ENCODE data around the gene COLGALT1.
A peak's percentile ranks its signal among the peaks of the same experiment; 100 is the strongest.
"Not testable (repeated sequence)": the region's sequence is repeated elsewhere in the genome, so short reads cannot be mapped to it uniquely, and the experiment has no call there.

Gene COLGALT1

GRCh38 chr19:17554968-17555479 is 425 bp upstream of the COLGALT1 start:
- H3K27me3 ChIP-seq = no peaks in the 10 kb centered on the region
- peaks cover 32% of the 10 kb centered on the region for H4K20me1 ChIP-seq
- peak overlapping the region; percentile 94 for H3K27ac ChIP-seq
- peaks cover 78% of the 10 kb centered on the region for H3K4me1 ChIP-seq
- TF ChIP-seq Cebpa-rat (IDR thresholded peaks at IDR 0.05) = no peak
- H3K9me3 ChIP-seq = no peaks in the 10 kb centered on the region
- peak overlapping the region; percentile 92 for H3K4me3 ChIP-seq
- H3K4me2 ChIP-seq = peak overlapping the region; percentile 87
- H3K36me3 ChIP-seq = peaks cover 44% of the 10 kb centered on the region
- H3K9ac ChIP-seq = peak overlapping the region; percentile 95; the same call in 1 of the 2 replicates

- TF ChIP-seq Cebpa-rat (IDR thresholded peaks at IDR 0.05) = no peak
These were observed 722 bp downstream of the COLGALT1 start for GRCh38 chr19:17555929-17556813.

GRCh38 chr19:17556995-17557394 is 1.5 kb downstream of the COLGALT1 start:
- peaks cover 82% of the 10 kb centered on the region for H3K4me1 ChIP-seq
- peak overlapping the region; percentile 94; the same call in 1 of the 2 replicates for H3K27ac ChIP-seq
- peak overlapping the region; percentile 92 for H3K4me3 ChIP-seq
- H3K4me2 ChIP-seq = peak overlapping the region; percentile 87
- H3K36me3 ChIP-seq = peaks cover 50% of the 10 kb centered on the region
- H4K20me1 ChIP-seq = peaks cover 40% of the 10 kb centered on the region
- no peaks in the 10 kb centered on the region for H3K27me3 ChIP-seq
- H3K9me3 ChIP-seq = no peaks in the 10 kb centered on the region
- TF ChIP-seq Cebpa-rat (IDR thresholded peaks at IDR 0.05) = no peak
- H3K9ac ChIP-seq = peak overlapping the region; percentile 95

More at GRCh38 chr19:17555929-17556813, 722 bp downstream of the COLGALT1 start:
- H3K27me3 ChIP-seq = no peaks in the 10 kb centered on the region
- peaks cover 81% of the 10 kb centered on the region for H3K4me1 ChIP-seq
- H3K27ac ChIP-seq = peak overlapping the region; percentile 94
- H3K4me2 ChIP-seq = peak overlapping the region; percentile 87
- no peaks in the 10 kb centered on the region for H3K9me3 ChIP-seq
- peaks cover 48% of the 10 kb centered on the region for H3K36me3 ChIP-seq
- peaks cover 36% of the 10 kb centered on the region for H4K20me1 ChIP-seq
- H3K4me3 ChIP-seq = peak overlapping the region; percentile 92
- peak overlapping the region; percentile 95 for H3K9ac ChIP-seq

GRCh38 chr19:17557466-17557865 is 2.0 kb downstream of the COLGALT1 start:
- Histone ChIP-seq H4K20me1 (peaks cover 45% of the 10 kb centered on the region), H3K9ac (no peak overlapping the region), H3K36me3 (peaks cover 55% of the 10 kb centered on the region), H3K4me3 (no peak overlapping the region), H3K27me3 (no peaks in the 10 kb centered on the region), H3K27ac (no peak overlapping the region), H3K9me3 (no peaks in the 10 kb centered on the region), H3K4me1 (peaks cover 82% of the 10 kb centered on the region), H3K4me2 (peak overlapping the region; percentile 87)
- TF ChIP-seq Cebpa-rat (IDR thresholded peaks at IDR 0.05) = no peak

- Histone ChIP-seq H3K27ac (peak overlapping the region; percentile 24), H3K4me1 (peaks cover 61% of the 10 kb centered on the region), H4K20me1 (peaks cover 65% of the 10 kb centered on the region), H3K4me2 (no peak overlapping the region), H3K36me3 (peaks cover 82% of the 10 kb centered on the region), H3K4me3 (no peak overlapping the region), H3K27me3 (no peaks in the 10 kb centered on the region), H3K9ac (0 out of 2 replicates have a peak overlapping the region, but pooled peaks have one; percentile 4), H3K9me3 (no peaks in the 10 kb centered on the region)
- TF ChIP-seq Cebpa-rat (IDR thresholded peaks at IDR 0.05) = no peak
These were observed 4.8 kb downstream of the COLGALT1 start for GRCh38 chr19:17560205-17560595.

- no peaks in the 10 kb centered on the region for H3K9me3 ChIP-seq
- H3K36me3 ChIP-seq = peaks cover 99% of the 10 kb centered on the region
- H3K27me3 ChIP-seq = no peaks in the 10 kb centered on the region
- peak overlapping the region; percentile 63; the same call in 1 of the 2 replicates for H3K9ac ChIP-seq
- H3K27ac ChIP-seq = peak overlapping the region; percentile 47; the same call in 1 of the 2 replicates
- no peak overlapping the region for H3K4me3 ChIP-seq
- H4K20me1 ChIP-seq = peaks cover 69% of the 10 kb centered on the region
- H3K4me1 ChIP-seq = peaks cover 51% of the 10 kb centered on the region
- peak overlapping the region; percentile 49 for H3K4me2 ChIP-seq
- TF ChIP-seq Cebpa-rat (IDR thresholded peaks at IDR 0.05) = no peak
These were observed 6.6 kb downstream of the COLGALT1 start for GRCh38 chr19:17562097-17562496.

GRCh38 chr19:17562561-17562960 is 7.1 kb downstream of the COLGALT1 start:
- Histone ChIP-seq H3K9me3 (no peaks in the 10 kb centered on the region), H3K9ac (peak overlapping the region; percentile 63; the same call in 1 of the 2 replicates), H4K20me1 (peaks cover 64% of the 10 kb centered on the region), H3K4me1 (peaks cover 46% of the 10 kb centered on the region), H3K4me3 (no peak overlapping the region), H3K4me2 (peak overlapping the region; percentile 49), H3K36me3 (peaks cover 99% of the 10 kb centered on the region), H3K27me3 (no peaks in the 10 kb centered on the region), H3K27ac (peak overlapping the region; percentile 47)
- no peak for TF ChIP-seq Cebpa-rat (IDR thresholded peaks at IDR 0.05)

- H3K4me1 ChIP-seq = peaks cover 33% of the 10 kb centered on the region
- H4K20me1 ChIP-seq = peaks cover 59% of the 10 kb centered on the region
- TF ChIP-seq Cebpa-rat (IDR thresholded peaks at IDR 0.05) = no peak
- no peaks in the 10 kb centered on the region for H3K27me3 ChIP-seq
- no peaks in the 10 kb centered on the region for H3K9me3 ChIP-seq
- H3K4me2 ChIP-seq = no peak overlapping the region
- H3K27ac ChIP-seq = no peak overlapping the region
- H3K9ac ChIP-seq = no peak overlapping the region
- peaks cover 100% of the 10 kb centered on the region for H3K36me3 ChIP-seq
- no peak overlapping the region for H3K4me3 ChIP-seq
These were observed 9.3 kb downstream of the COLGALT1 start for GRCh38 chr19:17564781-17565180.

GRCh38 chr19:17565611-17566010 is 10.2 kb downstream of the COLGALT1 start:
- Histone ChIP-seq H3K36me3 (peaks cover 100% of the 10 kb centered on the region), H3K4me2 (no peak overlapping the region), H3K4me3 (no peak overlapping the region), H3K9me3 (no peaks in the 10 kb centered on the region), H4K20me1 (peaks cover 53% of the 10 kb centered on the region), H3K27me3 (no peaks in the 10 kb centered on the region), H3K9ac (no peak overlapping the region), H3K4me1 (peaks cover 25% of the 10 kb centered on the region), H3K27ac (no peak overlapping the region)
- TF ChIP-seq Cebpa-rat (IDR thresholded peaks at IDR 0.05) = no peak

GRCh38 chr19:17567940-17568339 is 12.5 kb downstream of the COLGALT1 start:
- H3K4me3 ChIP-seq = no peak overlapping the region
- H3K4me1 ChIP-seq = peaks cover 2% of the 10 kb centered on the region
- no peak overlapping the region for H3K27ac ChIP-seq

GRCh38 chr19:17570291-17570690 is 14.8 kb downstream of the COLGALT1 start:
- H3K9me3 ChIP-seq, H3K4me3 ChIP-seq, H3K27me3 ChIP-seq, H3K4me2 ChIP-seq, H3K4me1 ChIP-seq, H3K9ac ChIP-seq, H3K27ac ChIP-seq: not testable (repeated sequence)
- Histone ChIP-seq H4K20me1 (peaks cover 43% of the 10 kb centered on the region), H3K36me3 (peaks cover 100% of the 10 kb centered on the region)

More at GRCh38 chr19:17567940-17568339, 12.5 kb downstream of the COLGALT1 start:
- H3K36me3 ChIP-seq = peaks cover 100% of the 10 kb centered on the region
- TF ChIP-seq Cebpa-rat (IDR thresholded peaks at IDR 0.05) = no peak
- no peaks in the 10 kb centered on the region for H3K27me3 ChIP-seq
- no peak overlapping the region for H3K9ac ChIP-seq
- H3K4me2 ChIP-seq = no peak overlapping the region
- no peaks in the 10 kb centered on the region for H3K9me3 ChIP-seq
- peaks cover 52% of the 10 kb centered on the region for H4K20me1 ChIP-seq
